HG03095 (cell line): ENCODE results near the gene SCN5A.
"Not testable (repeated sequence)": the region's sequence is repeated elsewhere in the genome, so short reads cannot be mapped to it uniquely, and the experiment has no call there.

Experiments used
- ATAC-seq: cut with Tn5 transposase; IDR thresholded peaks from one replicate; pipeline ENCODE4 v1.9.1; 2021; ENCODE audit warnings: moderate library complexity; ENCODE audit not compliant: unreplicated experiment

The SCN5A gene

DNA sequence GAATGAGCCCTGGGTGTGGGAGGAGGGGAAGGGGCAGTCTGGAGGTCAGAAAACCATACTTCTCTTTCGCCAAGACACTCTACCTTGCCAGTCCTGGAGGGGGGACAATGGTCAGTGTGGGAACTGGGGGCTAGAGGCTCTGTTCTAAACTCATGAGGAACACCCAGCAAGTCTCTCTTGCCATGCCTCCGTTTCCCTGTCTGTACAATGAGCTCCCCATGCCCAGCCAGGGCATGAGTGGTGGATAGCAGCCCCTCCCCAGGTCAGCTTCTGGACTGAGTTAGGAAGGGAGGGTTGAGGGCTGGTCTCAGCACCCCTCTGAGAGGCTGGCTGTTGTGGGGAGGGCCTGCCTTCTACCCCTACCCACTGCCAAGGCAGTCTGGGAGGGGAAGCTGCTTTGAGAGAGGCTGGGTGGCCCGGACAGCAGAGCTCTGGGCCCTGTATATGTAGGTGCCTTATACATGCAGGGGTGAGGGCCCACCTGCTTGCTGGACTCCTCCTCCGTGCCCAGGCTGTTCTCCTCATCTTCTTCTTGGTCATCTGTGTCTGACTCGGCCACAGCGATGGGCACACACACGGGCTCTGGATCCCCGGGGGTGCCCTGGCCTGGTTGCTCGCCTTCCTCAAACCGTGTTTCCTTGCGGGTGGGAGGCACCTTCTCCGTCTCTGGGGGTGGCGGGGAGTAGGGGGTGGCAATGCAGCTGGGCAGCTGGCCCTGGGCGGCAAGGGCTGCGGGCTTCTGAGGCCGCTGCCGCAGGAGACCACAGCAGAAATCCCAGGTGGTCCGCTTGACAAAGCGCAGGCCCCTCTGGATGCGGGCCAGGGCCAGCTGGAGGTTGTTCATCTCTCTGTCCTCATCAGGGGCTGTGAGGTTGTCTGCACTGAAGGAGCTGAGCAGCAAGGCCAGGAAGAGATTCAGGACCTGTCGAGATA is 68.8 kb downstream of the SCN5A start:
- no peak for ATAC-seq

DNA sequence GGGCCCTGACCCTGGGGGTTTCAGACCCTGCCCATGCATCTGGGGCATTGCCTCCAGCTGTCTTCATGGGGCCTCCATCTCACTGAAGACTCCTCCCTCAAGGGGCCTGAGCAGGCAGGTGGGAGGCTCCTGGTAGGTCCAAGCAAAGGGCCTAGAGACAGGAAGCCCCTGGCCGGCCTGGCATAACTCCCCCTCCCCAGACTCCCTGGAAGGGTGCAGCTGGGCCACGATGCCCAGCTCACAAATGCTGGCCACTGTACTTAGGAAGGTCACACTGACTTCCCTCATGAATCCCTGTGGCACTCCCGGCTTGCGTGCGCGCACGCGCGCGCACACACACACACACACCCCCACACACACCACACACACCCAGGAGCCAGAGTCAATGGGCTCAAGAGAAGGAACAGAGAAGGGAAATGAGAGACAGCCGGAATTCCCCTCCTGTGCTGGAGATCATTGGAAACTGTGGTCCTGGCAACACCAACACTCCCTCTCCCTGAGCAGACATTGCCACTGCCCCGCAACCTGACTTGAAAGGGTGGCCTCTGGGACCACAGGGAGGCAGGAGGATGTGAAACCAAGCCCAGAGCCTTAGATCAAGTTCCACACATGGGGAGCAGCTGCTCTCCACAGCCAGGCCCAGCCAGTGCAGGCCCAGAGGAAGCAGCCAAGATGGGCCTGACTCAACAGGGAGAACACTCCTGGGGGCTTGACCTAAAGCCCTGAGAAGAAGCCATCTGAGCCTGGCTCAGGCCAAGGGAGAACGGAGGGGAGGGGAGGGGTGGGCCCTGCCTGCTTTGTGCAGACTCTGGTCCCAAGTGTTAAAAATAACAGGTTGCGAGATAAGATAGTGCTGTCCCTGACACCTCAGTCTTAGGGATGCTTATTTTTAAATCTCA is 69.7 kb downstream of the SCN5A start:
- ATAC-seq, result peak; percentile 72

DNA sequence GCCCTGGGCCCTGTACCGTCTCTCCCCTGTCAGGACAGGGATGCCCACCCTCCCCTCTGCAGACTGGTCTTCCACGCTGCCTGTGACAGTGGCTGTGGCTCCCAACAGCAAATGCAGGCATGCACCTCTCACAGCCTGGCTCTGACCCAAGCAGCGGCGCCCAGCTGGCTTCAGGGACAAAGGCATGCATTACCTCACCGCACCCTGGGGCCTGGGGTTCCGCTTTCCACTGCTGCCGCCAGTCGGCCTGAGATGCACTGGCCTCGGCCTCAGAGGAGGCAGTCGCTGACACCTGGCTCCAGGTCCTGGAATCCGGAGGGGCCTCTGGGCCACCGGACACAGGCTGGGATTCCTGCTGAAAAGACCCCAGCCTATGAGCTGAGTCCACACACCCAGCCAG is 70.3 kb downstream of the SCN5A start:
- ATAC-seq, result no peak

DNA sequence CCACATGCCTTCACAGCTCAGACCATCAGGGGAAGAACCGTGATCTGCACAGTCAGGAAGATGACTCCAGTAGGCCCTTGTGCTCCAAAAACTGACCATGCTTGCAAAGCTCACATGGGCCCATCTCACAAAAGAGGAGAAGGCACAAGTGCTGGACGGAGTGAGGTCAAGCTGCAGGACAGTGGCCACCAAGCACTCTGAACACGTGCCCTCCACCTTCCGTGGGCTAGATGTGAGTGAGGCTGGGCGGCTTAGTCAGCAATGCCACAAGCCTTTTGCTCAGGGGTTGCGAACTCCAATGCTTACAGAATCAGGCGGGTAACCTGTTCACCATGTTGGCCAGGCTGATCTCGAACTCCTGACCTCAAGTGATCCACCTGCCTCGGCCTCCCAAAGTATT is 70.9 kb downstream of the SCN5A start:
- ATAC-seq, result no peak

DNA sequence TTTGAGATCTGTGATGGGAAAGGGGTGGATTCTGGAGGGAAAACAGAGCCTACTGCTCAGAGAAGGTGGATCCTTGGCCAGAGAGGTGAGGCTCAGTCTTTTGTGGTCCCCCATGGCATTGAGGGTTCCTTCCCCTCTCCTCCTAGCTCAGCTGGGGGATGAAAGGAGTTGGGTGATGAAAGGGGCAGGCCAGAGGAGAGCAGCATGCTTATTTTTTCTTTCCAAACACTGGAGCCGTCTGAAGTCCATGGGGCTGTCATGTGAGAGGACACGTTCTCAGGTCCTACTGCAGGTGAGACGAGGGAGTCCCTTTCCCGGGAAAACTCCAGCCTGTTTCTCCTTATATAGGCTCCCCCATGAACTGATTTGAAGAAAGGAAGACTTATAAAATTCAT is 71.4 kb downstream of the SCN5A start:
- no peak for ATAC-seq

DNA sequence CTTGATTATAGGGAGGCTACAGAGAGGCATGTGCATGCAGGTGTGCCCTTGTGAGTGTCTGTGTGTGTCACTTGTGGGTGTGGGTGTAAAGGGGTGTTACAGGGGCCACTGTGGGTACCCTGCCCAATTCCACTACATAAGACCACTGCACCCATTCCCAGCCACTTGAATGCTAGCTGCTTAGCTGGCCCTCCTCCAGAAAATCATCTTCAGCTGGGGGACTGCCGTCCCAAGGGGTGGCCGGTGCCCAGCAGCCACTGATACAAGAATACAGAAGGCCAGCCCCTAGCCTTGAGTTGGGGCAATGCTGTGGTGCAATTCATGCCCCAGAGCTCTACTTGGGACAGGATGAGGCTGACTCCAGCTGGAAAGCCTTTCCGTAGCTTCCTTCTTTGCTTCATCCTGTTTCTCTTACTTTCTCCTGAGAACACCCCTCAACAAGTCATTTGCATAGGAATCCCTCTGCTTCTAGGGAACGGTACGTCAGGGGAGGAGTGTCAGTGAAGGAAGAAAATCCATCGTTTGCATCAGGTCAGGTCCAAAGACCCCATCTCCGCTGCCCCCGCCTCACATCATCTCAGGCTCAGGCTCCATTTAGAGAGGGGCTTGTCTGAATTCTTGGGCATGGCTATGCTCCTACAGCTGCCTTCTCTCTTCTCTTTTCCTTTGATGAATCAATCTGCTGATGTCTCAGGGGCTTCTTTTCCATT is 72.0 kb downstream of the SCN5A start:
- no peak for ATAC-seq

DNA sequence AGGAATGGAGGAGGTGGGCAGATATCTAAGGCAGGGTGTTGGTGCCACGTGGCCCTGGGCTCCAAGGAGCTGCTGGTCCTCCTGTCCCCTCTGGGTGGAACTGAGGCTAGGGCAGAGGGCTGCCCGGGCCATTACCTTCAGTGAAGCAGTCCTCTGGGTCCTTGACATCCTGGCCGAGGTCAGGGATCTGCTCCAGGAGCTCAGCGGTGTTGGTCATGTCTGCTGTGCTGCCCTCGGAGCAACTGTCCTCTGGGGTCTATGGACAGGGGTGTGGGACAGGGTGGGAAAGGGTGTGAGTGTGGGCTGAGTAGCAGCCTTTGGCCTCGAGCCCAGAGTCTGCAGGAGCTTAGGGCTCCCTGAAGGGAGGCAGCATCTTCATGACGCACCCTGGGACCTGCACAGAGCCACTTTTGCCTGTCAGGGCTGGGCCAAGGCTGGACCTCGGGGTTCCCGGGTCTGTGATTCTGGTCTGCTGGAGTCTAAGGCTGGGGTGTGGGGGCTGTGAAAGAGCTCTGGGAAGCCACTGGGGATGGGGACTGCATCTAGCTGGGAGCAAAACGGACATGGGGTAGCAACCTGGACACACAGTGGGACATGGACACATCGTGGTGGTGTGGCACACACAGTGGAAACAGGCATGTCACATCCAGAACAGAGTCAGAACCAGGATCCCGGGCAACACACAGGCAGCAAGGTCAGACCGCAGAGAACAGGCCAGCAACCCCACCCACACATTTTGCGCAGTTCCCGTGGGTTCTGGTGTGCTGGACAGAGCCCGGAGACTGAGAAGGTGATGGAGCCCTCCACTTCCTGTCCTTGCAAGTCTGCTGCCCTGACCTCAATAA is 72.7 kb downstream of the SCN5A start:
- no peak for ATAC-seq

DNA sequence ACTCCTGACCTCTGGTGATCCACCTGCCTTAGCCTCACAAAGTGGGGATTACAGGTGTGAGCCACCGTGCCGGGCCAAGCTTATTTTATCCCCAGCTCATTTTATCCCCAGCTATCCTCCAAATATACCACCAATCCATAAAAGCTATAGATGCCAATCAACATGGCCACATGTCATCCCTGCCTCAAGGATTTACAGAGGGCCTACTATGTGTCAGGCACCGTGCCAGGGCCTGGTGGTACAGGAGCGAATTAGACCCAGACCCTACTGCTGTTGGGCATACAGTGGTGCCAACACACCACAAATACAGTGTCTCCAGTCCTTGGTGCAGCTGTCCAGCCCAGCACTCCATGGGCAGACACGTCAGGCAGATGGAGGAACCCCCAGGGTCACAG is 73.4 kb downstream of the SCN5A start:
- ATAC-seq, result no peak

DNA sequence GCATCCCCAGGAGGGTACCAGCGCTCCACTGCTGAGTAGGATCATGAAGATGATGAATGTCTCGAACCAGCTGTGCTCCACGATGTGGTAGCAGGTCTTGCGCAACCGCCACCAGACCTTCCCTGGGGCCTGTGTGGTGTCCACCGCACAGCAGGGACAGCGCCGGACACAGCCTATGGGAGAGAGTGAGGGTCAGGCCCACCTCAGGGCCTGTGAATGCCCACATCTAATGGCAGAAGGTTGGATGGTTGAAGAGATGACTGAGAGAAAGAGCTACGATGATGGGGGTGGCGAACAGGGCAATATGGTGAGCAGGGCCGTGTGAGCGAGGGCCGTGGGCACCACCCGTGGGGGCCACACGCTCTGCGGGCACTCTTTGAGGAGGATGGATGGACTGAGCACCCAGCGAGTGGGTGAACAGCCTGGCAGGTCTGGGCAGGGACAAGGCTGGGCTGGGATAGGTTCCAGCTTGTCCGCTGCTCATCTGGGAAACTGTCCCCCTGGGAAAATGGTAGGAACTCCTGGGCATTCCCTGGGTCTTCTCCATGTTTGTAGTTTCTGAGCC is 74.1 kb downstream of the SCN5A start:
- no peak for ATAC-seq

DNA sequence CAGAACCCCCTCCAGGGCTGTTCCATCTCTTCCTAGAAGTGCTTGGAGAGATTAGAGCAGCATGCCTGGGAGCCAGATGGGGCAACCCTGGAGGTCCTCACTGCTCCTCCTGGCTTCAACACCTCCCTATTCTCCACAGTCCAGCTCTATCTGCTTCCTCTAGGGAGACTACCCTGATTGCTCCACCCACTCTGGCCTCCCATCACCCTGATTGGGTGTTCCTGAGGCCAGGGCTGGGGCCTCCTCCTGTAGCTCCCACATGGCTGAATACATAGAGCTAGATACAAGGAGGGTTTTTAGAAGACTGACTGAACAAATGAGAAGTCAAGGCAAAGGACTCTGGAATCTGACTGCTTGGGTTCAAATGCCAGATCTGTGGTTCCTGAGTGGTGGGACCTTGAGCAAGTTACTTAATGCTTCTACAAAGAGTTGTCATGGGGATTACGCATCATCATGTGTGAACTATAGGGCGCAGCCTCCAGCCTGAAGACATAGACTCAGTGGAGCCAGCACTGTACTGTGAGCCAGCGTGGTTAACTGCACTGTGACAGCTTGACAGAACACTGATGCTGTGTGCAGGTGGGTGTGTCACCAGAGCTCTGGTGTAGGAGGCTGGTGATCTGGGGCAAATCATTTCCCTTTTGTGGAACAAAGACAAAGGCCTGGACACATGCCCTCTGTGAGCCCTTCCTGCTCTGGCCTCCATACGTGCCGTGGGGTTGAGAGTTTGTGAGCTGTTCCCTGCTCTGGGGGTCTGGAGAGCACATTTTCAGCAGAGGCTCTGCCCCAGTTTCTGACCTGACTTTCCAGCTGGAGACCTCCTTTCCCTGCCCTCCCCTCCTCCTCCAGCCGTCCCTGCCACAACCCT is 74.8 kb downstream of the SCN5A start:
- ATAC-seq, result no peak

DNA sequence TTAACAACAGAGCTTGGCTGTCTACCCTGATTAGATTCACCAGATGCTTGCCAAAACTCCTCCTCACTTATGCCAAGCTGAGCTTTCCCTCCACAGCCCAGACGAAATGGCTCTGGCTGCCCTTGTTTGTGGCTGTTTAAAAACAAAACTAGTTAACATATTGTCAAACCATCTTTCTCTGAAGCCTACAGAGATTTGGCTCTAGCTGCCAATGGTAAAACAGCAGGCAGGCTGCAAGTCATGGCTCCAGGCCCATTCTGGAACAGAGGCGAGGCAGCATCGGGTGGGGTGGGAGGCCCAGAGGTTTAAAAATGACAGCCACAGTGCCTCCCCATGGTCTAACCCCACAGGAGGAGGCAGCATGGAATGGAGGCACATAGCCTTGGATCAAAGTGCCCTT is 75.9 kb downstream of the SCN5A start:
- ATAC-seq, result no peak

DNA sequence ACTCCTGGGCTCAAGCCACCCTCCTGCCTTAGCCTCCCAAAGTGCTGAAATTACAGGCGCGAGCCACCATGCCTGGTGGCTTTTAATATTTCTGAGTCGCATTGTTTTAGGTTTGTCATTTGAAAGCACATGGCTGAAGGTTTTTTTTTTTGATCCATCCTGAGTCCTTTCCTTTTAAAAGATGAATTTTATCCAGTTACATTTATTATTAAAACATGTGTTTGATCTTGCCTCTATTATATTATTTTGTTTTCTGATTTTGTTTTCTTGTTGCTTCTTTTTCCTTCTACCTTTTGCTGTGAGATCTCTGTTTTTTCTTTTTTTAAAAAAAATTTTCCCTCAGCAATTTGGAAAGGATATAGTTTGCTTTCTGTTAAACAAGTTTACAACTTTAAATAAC is 76.4 kb downstream of the SCN5A start:
- ATAC-seq, result no peak

DNA sequence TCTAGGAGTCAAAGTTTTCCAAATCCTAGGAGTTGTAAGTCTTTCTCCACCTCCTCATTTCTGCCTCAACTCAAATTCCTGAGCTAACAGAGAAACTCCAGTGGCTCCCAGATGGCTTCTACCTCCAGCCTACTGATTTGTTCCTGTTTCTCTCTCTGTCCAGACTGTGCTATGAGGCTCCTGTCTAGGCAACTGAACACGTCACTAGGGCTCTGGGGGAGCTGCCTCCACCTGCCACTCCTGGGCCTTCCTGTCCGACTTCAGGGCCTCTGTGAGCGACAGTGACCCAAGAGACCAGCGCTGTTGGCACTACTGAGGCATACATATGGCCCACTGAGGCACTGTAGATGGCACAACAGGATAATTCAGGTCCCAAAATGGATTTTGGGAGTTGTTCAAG is 82.0 kb downstream of the SCN5A start:
- no peak for ATAC-seq

DNA sequence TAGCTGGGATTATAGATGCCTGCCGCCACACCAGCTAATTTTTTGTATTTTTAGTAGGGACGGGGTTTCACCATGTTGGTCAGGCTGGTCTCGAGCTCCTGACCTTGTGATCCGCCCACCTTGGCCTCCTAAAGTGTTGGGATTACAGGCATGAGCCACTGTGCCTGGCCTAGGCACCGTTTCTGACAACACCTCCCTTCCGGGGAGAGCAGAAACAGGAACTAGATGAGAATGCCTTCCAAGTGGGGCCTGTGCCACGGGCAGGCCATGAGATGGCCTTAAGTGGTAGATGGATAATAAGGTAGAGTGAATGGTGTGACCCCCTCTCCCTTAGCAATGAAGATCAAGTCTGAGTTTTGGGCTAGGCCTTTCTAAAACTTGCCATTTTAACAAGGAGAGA is 82.7 kb downstream of the SCN5A start:
- not testable (repeated sequence) for ATAC-seq

DNA sequence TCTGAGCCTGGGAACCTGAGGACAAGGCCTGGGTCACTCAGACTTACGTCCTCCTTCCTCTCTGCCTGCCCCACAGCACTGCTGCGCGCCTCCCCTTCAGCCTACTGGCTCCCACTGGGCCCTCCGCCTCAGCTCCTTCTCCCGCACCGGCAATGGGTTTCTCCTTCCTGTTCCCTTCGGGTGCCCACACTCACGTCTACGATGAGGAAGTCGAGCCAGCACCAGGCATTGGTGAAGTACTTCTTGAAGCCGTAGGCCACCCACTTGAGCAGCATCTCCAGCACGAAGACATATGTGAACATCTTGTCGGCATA is 83.3 kb downstream of the SCN5A start:
- ATAC-seq, result no peak

DNA sequence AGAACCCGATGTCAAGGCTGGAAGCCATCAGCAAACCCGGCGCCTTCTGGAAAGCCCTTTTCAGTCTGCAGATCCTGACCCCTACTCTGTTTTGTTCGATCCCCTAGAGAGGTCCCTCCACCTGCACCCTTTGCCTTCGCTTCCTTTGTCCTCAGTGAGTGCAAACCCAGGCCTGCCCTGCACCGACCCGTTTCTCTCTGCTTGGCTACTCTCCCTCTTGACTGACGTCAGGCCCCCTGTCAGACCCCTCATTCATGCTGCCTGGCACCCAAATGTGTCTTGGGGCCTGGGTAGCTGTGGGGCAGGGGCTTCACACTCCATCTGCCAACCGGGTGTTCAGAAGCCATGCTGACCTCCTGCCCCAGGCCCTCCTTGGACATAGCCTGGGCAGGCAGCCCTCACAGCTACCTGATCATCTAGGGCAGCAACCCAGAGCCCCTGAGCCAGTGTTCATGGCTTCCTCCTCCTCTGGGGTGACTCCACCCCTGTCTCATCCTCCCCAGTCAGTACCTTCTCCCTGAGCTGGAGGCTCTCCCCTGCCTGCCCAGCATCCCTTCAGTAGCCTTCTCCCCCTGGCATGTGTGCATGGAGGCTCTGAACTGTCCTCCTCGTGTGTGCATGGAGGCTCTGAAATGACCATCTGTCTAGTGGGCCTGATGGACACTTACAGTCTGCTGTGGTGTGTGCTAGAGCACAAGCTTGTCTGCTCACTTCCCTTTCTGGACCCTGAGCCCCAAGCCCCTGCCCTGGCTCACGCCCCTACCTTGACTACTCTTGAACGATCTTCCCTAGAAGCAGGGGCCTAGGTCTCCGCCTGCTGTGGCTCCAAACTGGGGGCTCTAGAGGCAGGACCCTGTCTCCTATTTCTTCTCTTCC is 83.9 kb downstream of the SCN5A start:
- ATAC-seq, result no peak

DNA sequence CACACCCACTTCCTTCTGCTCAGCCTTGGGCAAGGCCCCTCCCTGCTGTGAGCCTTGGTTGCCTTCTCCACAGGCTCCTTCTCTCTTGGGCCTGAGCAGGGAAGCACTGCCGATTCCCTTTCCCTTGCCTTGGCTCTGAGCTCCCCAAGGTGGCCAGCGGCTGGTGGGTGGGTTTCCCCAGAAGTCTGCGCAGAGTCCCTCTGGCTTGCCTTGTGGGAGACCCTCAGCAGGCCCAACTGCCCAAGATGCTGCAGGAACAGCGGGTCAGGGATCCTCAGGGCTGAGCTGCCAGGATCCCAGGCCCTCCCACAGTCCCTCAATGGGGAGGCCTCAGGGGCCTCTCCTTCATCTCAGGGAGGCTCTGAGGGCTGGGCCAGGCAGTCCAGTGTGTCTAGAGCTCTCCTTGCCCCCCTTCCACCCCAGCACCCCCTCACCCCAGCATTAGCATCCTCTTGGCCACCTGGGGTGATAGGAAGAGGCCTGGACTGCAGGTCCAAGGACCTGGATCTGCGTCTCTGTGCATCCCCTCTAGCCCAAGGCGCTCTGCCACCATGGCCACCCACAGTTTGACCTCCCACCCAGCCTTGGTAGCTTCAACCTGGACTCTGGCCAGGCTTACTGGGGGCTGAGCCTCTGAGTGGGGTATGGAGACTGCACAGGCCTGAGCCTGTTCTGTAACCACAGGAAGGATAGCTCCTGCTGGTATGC is 84.7 kb downstream of the SCN5A start:
- ATAC-seq, result no peak

DNA sequence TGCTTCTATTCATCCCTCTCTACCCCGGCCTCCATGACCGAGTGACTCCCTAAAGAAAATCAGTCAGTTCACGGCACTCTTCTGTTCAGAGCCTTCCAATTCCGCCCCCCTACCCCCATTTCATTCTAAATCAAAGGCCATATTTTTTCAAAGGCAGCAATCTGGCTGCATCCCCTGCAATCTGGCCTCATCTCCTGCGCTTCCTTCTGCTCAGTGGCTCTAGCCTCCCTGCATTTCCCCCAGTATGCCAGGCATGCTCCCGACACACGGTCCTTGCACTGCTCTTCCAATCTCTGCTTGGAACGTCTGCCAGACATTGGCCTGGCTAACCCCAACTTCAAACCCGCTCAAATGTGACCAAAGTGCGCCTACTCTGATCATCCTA is 85.6 kb downstream of the SCN5A start:
- no peak for ATAC-seq
